Dendritic cell treated with granulocyte-macrophage colony-stimulating factor and Interleukin-4, amounts not matched to agents 40 ng/mL and 50 ng/mL, for 4 days (primary cell): Measurements from ENCODE around the gene JPH3.

ENCODE experiments used
- H3K27ac Mint-ChIP-seq: one replicate; pipeline ENCODE4 v1.8.0; 2022; ENCODE audit warnings: mild to moderate bottlenecking, mixed read lengths
- H3K27me3 Mint-ChIP-seq: one replicate; pipeline ENCODE4 v1.8.0; 2022; ENCODE audit warnings: mild to moderate bottlenecking, mixed read lengths
- H3K36me3 Mint-ChIP-seq: one replicate; pipeline ENCODE4 v1.8.0; 2022; ENCODE audit warnings: low read depth, mixed read lengths
- H3K4me1 Mint-ChIP-seq: one replicate; pipeline ENCODE4 v1.8.0; 2022; ENCODE audit warnings: low read depth, mixed read lengths
- H3K4me3 Mint-ChIP-seq: one replicate; pipeline ENCODE4 v1.8.0; 2022; ENCODE audit warnings: mild to moderate bottlenecking, moderate library complexity, mixed read lengths
- H3K9me3 Mint-ChIP-seq: one replicate; pipeline ENCODE4 v1.8.0; 2022; ENCODE audit warnings: mixed read lengths
- intact Hi-C: fragments of 100-400 bp; cut with micrococcal nuclease; formaldehyde crosslinking; loops from one replicate; pipeline ENCODE4 v1.15.0; 2022

JPH3 gene

GRCh38 chr16:87635541-87636049, 33.3 kb downstream of the JPH3 start:
- Mint-ChIP-seq H3K27ac (no peak overlapping the region), H3K4me3 (peak overlapping the region; percentile 48), H3K36me3 (no peaks in the 10 kb centered on the region), H3K4me1 (peaks cover 18% of the 10 kb centered on the region), H3K9me3 (peaks cover 9% of the 10 kb centered on the region), H3K27me3 (peaks cover 44% of the 10 kb centered on the region)
- intact Hi-C loops: loop anchor here (2.0 to 10.0 kb wide), 3 partner anchors 85 to 433 kb away; no protein-coding TSS in a partner anchor

DNA sequence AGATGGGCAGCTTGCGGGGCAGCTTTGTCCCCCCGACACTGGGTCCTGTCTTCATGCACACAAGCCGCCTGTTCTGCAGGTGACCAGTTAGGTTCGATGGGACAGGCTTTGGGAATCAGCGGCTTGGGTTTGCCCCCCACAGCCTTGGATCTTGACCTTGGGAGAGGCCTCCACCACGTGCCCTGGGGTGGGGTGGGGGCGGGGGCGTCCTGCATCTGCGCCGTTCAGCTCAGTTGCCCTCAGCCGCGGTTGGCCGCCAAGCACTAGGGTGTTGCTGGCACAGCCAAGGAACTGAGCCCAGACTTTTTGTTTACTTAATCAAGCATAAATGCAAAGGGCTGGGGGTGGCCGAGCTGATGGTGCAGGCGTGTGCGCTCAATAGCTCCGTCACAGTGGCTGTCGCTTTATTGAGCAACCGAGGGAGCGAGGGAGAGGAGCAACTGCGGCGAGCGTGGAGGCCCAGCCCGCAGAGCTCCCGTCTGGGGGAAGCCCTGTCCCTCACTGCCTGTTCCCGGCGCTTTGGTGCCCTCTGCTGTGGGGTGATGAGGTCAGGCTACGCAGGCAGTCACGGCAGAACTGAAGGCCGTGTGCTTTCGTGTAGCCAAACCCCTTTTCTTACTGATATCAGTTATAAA, 33.9 kb downstream of the JPH3 start:
- intact Hi-C loops: loop anchor here (5.0 to 10.0 kb wide), 2 partner anchors 311 to 434 kb away; no protein-coding TSS in a partner anchor
- H3K4me3 Mint-ChIP-seq: peak overlapping the region; percentile 63
- no peak overlapping the region for H3K27ac Mint-ChIP-seq
- no peaks in the 10 kb centered on the region for H3K36me3 Mint-ChIP-seq
- H3K4me1 Mint-ChIP-seq: peaks cover 18% of the 10 kb centered on the region
- peaks cover 40% of the 10 kb centered on the region for H3K27me3 Mint-ChIP-seq
- H3K9me3 Mint-ChIP-seq: peaks cover 3% of the 10 kb centered on the region

DNA sequence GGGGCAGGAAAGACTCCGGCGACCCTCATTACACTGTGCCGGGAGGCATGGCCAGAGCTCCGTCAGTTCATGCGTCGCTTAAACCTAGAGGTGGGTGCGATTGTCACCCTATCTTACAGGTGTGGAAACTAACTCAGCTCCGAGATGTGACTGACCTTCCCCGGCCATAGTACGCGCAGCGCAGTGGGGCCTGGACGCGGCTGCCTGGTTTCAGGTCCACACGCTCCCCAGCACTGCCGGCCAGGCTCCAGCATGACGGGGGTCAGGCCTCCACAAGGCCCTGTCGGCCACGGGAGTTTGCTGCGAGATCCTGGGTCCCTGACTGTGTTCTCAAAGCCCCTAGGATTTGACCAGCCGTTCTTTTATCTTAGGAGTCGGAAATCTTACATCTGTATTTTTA, 34.4 kb downstream of the JPH3 start:
- Mint-ChIP-seq H3K4me1 (peaks cover 18% of the 10 kb centered on the region), H3K27ac (no peak overlapping the region), H3K27me3 (peaks cover 37% of the 10 kb centered on the region), H3K4me3 (no peak overlapping the region), H3K36me3 (no peaks in the 10 kb centered on the region), H3K9me3 (no peaks in the 10 kb centered on the region)
- intact Hi-C loops: loop anchor here (5.0 to 10.0 kb wide), 2 partner anchors 312 to 434 kb away; no protein-coding TSS in a partner anchor

GRCh38 chr16:87637357-87637756, 35.0 kb downstream of the JPH3 start:
- Mint-ChIP-seq H3K36me3 (no peaks in the 10 kb centered on the region), H3K27ac (no peak overlapping the region), H3K27me3 (peaks cover 35% of the 10 kb centered on the region), H3K4me1 (peaks cover 18% of the 10 kb centered on the region), H3K4me3 (no peak overlapping the region), H3K9me3 (no peaks in the 10 kb centered on the region)
- intact Hi-C loops: loop anchor here (5.0 to 10.0 kb wide), 2 partner anchors 313 to 435 kb away; no protein-coding TSS in a partner anchor

DNA sequence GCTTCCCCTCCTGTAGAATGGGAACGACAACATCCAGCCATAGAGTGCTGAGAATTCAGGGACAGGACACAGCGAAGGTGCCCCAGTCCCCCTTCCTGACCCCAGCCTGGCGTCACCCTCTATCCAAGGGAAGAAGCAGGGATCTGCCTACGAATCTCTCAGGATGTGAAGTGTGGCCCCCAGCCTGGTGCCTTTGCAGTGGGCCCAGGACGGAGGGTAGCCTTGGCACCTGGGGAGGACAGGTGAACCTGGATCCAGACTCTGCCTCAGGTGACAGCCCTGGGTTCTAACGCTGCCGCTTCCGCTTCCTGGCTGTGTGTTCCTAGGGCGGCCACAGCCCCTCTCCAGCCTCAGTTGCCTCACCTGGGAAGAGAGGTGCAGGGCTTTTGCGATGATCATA, 36.4 kb downstream of the JPH3 start:
- Mint-ChIP-seq H3K36me3 (no peaks in the 10 kb centered on the region), H3K27ac (no peak overlapping the region), H3K9me3 (no peaks in the 10 kb centered on the region), H3K4me1 (peaks cover 18% of the 10 kb centered on the region), H3K27me3 (peaks cover 31% of the 10 kb centered on the region), H3K4me3 (no peak overlapping the region)
- intact Hi-C loops: loop anchor here (5.0 to 10.0 kb wide), 2 partner anchors 314 to 436 kb away; no protein-coding TSS in a partner anchor

GRCh38 chr16:87641721-87642120, 39.4 kb downstream of the JPH3 start:
- Mint-ChIP-seq H3K4me1 (no peaks in the 10 kb centered on the region), H3K36me3 (no peaks in the 10 kb centered on the region), H3K4me3 (no peak overlapping the region), H3K27ac (no peak overlapping the region), H3K27me3 (peaks cover 18% of the 10 kb centered on the region), H3K9me3 (no peaks in the 10 kb centered on the region)
- intact Hi-C loops: no loop called here

GRCh38 chr16:87642491-87642890, 40.2 kb downstream of the JPH3 start:
- no peak overlapping the region for H3K27ac Mint-ChIP-seq
- intact Hi-C loops: no loop called here
- no peaks in the 10 kb centered on the region for H3K4me1 Mint-ChIP-seq
- H3K27me3 Mint-ChIP-seq: peaks cover 12% of the 10 kb centered on the region
- H3K4me3 Mint-ChIP-seq: no peak overlapping the region
- no peaks in the 10 kb centered on the region for H3K36me3 Mint-ChIP-seq
- H3K9me3 Mint-ChIP-seq: no peaks in the 10 kb centered on the region

DNA sequence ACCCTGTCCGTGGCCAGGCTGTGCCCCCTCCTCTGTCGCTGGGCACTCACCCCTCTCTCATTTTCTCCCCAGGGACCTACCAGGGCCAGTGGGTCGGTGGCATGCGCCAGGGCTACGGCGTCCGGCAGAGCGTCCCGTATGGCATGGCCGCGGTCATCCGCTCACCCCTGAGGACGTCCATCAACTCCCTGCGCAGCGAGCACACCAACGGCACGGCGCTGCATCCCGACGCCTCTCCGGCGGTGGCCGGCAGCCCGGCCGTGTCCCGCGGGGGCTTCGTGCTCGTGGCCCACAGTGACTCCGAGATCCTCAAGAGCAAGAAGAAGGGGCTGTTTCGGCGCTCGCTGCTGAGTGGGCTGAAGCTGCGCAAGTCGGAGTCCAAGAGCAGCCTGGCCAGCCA, 41.9 kb downstream of the JPH3 start:
- Mint-ChIP-seq H3K9me3 (no peaks in the 10 kb centered on the region), H3K36me3 (no peaks in the 10 kb centered on the region)

GRCh38 chr16:87644596-87644995, 42.3 kb downstream of the JPH3 start:
- no peak overlapping the region for H3K27ac Mint-ChIP-seq
- H3K27me3 Mint-ChIP-seq: peaks cover 20% of the 10 kb centered on the region
- intact Hi-C loops: no loop called here
- no peaks in the 10 kb centered on the region for H3K4me1 Mint-ChIP-seq
- no peaks in the 10 kb centered on the region for H3K36me3 Mint-ChIP-seq
- H3K9me3 Mint-ChIP-seq: no peaks in the 10 kb centered on the region
- H3K4me3 Mint-ChIP-seq: no peak overlapping the region

More for the DNA sequence above, 41.9 kb downstream of the JPH3 start:
- H3K27me3 Mint-ChIP-seq: peaks cover 18% of the 10 kb centered on the region
- intact Hi-C loops: no loop called here
- H3K4me3 Mint-ChIP-seq: no peak overlapping the region
- H3K4me1 Mint-ChIP-seq: no peaks in the 10 kb centered on the region
- H3K27ac Mint-ChIP-seq: no peak overlapping the region

- Mint-ChIP-seq H3K4me1 (no peaks in the 10 kb centered on the region), H3K27me3 (peaks cover 20% of the 10 kb centered on the region), H3K9me3 (no peaks in the 10 kb centered on the region), H3K27ac (no peak overlapping the region), H3K4me3 (no peak overlapping the region), H3K36me3 (no peaks in the 10 kb centered on the region)
- intact Hi-C loops: no loop called here
Observed at GRCh38 chr16:87645802-87646201, 43.5 kb downstream of the JPH3 start.

DNA sequence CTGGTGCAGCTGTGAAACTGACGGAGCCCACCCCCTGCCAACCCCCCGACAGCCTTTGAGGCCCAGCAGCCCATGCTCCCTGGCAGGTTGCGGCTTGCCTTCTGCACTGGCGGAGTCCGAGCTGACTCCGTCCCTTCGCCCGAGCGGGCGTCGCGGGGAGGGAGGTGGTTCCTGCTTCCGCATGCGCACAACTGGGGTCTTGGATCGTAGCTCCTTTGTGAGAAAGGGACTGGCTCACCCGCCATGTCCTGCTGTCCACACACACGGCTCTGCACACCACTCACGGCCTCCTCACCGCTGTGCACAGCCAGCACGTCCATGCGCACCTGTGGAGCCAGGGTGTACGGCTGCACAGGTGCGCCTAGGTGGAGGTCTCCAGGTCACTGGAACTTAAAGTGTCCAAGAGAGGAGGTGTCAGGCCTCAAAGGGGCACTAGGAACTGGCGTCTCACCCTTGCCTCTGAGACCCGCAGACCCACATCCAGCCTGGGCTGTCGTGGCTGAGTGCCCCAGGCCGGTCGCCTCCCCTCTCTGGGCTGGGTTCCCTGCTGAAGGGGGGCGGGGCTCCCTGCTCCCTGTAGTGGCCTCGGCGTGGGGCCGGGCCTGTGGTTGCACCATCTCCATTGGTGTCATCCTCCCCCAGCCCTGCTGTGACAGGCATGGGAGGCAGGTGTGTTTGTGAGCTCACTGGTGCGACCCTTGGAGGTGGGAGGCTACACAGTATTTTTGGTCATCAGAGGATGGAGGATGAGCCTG, 45.3 kb downstream of the JPH3 start:
- intact Hi-C loops: no loop called here
- no peak overlapping the region for H3K27ac Mint-ChIP-seq

DNA sequence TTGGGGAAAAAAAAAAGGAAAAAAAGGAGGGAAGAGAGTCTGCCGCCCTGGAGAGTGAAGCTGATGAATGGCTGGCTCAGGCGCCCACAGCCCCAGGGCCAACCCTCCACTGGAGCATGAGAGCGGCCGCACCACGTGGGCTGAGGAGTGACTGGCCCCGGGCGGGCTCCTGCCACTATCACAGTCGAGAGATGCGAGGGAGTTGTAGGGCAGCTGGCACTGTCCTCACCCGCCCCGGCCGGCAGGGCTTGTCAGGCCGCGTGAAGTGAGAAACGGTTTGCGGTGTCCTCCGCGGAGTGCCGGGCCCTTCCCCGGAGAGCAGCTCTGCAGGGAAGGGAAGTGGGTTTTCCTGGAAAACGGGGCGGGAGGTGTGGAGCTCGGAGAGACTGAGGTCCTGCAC, 45.9 kb downstream of the JPH3 start:
- intact Hi-C loops: no loop called here
- Mint-ChIP-seq H3K4me3 (no peak overlapping the region), H3K9me3 (no peaks in the 10 kb centered on the region), H3K36me3 (no peaks in the 10 kb centered on the region), H3K4me1 (no peaks in the 10 kb centered on the region), H3K27ac (no peak overlapping the region), H3K27me3 (peaks cover 18% of the 10 kb centered on the region)

More for the DNA sequence above, 45.3 kb downstream of the JPH3 start:
- Mint-ChIP-seq H3K36me3 (no peaks in the 10 kb centered on the region), H3K4me1 (no peaks in the 10 kb centered on the region), H3K4me3 (no peak overlapping the region), H3K27me3 (peaks cover 18% of the 10 kb centered on the region), H3K9me3 (no peaks in the 10 kb centered on the region)

DNA sequence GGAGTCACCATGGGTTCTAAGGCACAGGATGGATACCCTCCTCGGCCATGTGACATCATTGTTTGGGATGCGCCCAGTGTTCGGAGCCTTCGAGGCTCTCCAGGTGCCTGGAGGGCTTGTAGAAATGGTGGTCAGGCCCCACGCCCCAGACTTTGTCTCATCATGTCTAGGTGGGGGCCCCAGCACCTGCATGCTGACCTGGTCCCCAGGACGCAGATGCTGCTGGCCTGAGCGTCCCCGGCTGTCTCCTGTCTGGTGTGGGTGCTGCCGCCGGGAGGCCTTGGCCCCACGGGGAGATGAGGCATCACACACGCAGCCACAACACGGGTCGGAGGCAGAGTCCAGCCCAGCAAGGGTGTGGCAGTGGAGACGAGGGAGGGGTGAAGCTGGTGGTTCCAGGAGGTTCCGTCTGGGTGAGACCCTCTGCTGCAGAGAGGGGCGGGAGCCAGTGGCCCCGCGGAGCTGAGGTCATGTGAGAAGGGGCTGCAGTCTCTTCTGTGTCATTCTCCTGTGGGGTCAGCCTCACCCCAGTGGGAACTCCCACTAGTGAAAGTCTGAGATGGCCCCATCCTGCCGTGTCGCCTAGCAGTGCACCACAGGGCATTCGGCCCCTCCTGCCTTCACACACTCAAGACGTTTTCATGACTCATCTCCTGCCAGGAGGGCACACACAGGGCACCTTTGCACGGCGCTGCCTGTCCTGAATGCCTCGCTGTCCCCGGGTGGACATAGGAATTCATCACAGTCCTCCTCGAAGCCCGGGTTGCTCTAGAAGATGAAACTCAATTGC, 46.6 kb downstream of the JPH3 start:
- Mint-ChIP-seq H3K4me1 (no peaks in the 10 kb centered on the region), H3K9me3 (no peaks in the 10 kb centered on the region), H3K27me3 (peaks cover 18% of the 10 kb centered on the region), H3K36me3 (no peaks in the 10 kb centered on the region), H3K4me3 (no peak overlapping the region), H3K27ac (no peak overlapping the region)
- intact Hi-C loops: no loop called here

DNA sequence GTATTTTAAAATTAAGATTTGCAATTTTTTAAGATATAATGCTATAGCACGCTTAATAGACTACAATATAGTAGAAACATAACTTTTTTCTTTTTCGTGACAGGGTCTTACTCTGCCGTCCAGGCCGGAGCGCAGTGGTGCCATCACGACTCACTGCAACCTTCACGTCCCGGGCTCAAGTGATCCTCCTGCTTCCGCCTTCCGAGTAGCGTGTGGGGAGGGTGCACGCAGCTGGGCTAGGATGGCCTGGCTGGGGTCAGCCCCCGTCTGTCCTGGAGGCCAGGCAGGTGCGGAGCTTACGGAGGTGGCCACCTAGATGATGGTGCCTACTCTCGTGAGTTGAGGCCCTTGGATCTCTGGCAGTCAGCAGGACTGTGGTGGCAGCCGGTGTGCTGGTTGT, 50.1 kb downstream of the JPH3 start:
- no peak overlapping the region for H3K27ac Mint-ChIP-seq
- intact Hi-C loops: no loop called here
- H3K27me3 Mint-ChIP-seq: peaks cover 18% of the 10 kb centered on the region
- no peaks in the 10 kb centered on the region for H3K9me3 Mint-ChIP-seq
- H3K4me1 Mint-ChIP-seq: no peaks in the 10 kb centered on the region
- no peak overlapping the region for H3K4me3 Mint-ChIP-seq
- H3K36me3 Mint-ChIP-seq: no peaks in the 10 kb centered on the region
